H1 (cell line): Measurements from ENCODE around the gene COMT.

ENCODE experiments used
- ATF3 ChIP-seq: IDR thresholded peaks from 2 replicates; pipeline ENCODE4 v1.6.1; 2011; ENCODE audit warnings: low read depth, mild to moderate bottlenecking, low read length; ENCODE audit not compliant: insufficient read depth
- CTCF ChIP-seq, 3 experiments: IDR thresholded peaks; 1 replicate in 2 of 3; 2 replicates in 1 of 3; pipeline versions ENCODE4 v1.5.1 to v1.6.1; 2011; ENCODE audit warnings: low read length in 3 of 3, mild to moderate bottlenecking in 3 of 3, inconsistent platforms in 2 of 3, low read depth in 1 of 3, moderate library complexity in 1 of 3; ENCODE audit not compliant: insufficient read depth in 1 of 3; ENCODE audit errors: control extremely low read depth in 1 of 3
- EP300 ChIP-seq, 2 experiments: IDR thresholded peaks; 1 replicate in 1 of 2; 2 replicates in 1 of 2; pipeline ENCODE4 v1.6.1; 2011 to 2012; ENCODE audit warnings: low read depth in 2 of 2, low read length in 2 of 2, mild to moderate bottlenecking in 2 of 2, borderline replicate concordance in 1 of 2, inconsistent platforms in 1 of 2, moderate library complexity in 1 of 2
- MAX ChIP-seq: IDR thresholded peaks from 2 replicates; pipeline ENCODE4 v1.6.1; 2012; ENCODE audit warnings: inconsistent platforms
- POLR2AphosphoS5 ChIP-seq: IDR thresholded peaks from 2 replicates; pipeline ENCODE4 v1.6.1; 2011; ENCODE audit warnings: low read depth, low read length

- no peak for TF ChIP-seq POLR2AphosphoS5
- no peak for TF ChIP-seq EP300 (IDR thresholded peaks at IDR 0.05; ENCODE audit: borderline replicate concordance in 1 of 2, low read depth in 2 of 2, low read length in 2 of 2)
- no peak for TF ChIP-seq MAX
- TF ChIP-seq CTCF (IDR thresholded peaks at IDR 0.05; ENCODE audit: control extremely low read depth in 1 of 3, insufficient read depth in 1 of 3, low read depth in 1 of 3, low read length in 3 of 3) = no peak
- TF ChIP-seq ATF3 = no peak
These were observed 37.2 kb downstream of the COMT start for GRCh38 chr22:19978748-19979147.
